Urinary bladder (tissue), 4 donors: ENCODE data around the gene ZP3. TPM values are rescaled to one million over a fixed set of nuclear protein-coding genes. Genes with fewer than 3 reads are reported as not detected.
"Not testable (repeated sequence)": the region's sequence is repeated elsewhere in the genome, so short reads cannot be mapped to it uniquely, and the experiment has no call there.

Experiments used
- DNase-seq: peaks from one replicate; pipeline ENCODE4 v3.0.0-alpha.2; 2015; ENCODE audit errors: extremely low spot score
- H3K27ac ChIP-seq: one replicate; pipeline ENCODE4 v1.5.1; 2013; ENCODE audit warnings: low read depth, mild to moderate bottlenecking, moderate library complexity
- H3K36me3 ChIP-seq: one replicate; pipeline ENCODE4 v1.6.1; 2013; ENCODE audit warnings: mild to moderate bottlenecking, moderate library complexity; ENCODE audit not compliant: insufficient read depth
- H3K4me1 ChIP-seq: one replicate; pipeline ENCODE4 v1.6.1; 2013; ENCODE audit warnings: mild to moderate bottlenecking, moderate library complexity; ENCODE audit not compliant: insufficient read depth
- H3K4me3 ChIP-seq: one replicate; pipeline ENCODE4 v1.5.1; 2013; ENCODE audit warnings: low read depth, low read length
- WGBS: extraction: QIAGEN DNeasy Blood & Tissue Kit; methylation state at CpG from one replicate; pipeline ENCODE4 v1.1.7; 2013; 5-methylcytosine and 5-hydroxymethylcytosine counted together
- polyA plus RNA-seq: library from polyadenylated mRNA; stranded (reverse); fragments of 200-250 nt; gene quantifications from one replicate; pipeline ENCODE4 v1.2.3, GENCODE V29; 2013
- total RNA-seq: library from RNA; depleted of rRNA; stranded (reverse); fragments of >200 nt; gene quantifications from one replicate; pipeline ENCODE4 v1.2.3, GENCODE V29; 2014
- donor health status: healthy with polysubstance abuse.
- donor health status: healthy.

The ZP3 gene
- total and polyA plus RNA-seq, 2 donors, result 0.42 to 1.1 TPM

GRCh38 chr7:76417654-76418310 is 7.0 kb upstream of the ZP3 start:
- H3K4me1 ChIP-seq, H3K4me3 ChIP-seq, H3K36me3 ChIP-seq, DNase-seq, H3K27ac ChIP-seq: not testable (repeated sequence)
- WGBS, result 95% methylated on average over 10 of the region's 10 CpGs

GRCh38 chr7:76421097-76421496 is 3.7 kb upstream of the ZP3 start:
- not testable (repeated sequence) for H3K4me1 ChIP-seq, DNase-seq, H3K4me3 ChIP-seq, H3K36me3 ChIP-seq, H3K27ac ChIP-seq
- 85% methylated on average over 6 of the region's 6 CpGs for WGBS

- no peak for DNase-seq
- H3K4me1 ChIP-seq, result no peaks in the 10 kb centered on the region
- H3K4me3 ChIP-seq, result no peak overlapping the region
- H3K36me3 ChIP-seq, result no peaks in the 10 kb centered on the region
- 43% methylated on average over 15 of the region's 15 CpGs for WGBS
- H3K27ac ChIP-seq, result no peak overlapping the region
Measured at GRCh38 chr7:76423666-76424412, 911 bp upstream of the ZP3 start.

GRCh38 chr7:76425156-76425555 is 406 bp downstream of the ZP3 start:
- 96% methylated on average over 9 of the region's 9 CpGs for WGBS
- DNase-seq, result no peak
- Histone ChIP-seq H3K4me3 (no peak overlapping the region), H3K27ac (no peak overlapping the region), H3K4me1 (no peaks in the 10 kb centered on the region), H3K36me3 (no peaks in the 10 kb centered on the region)

- not testable (repeated sequence) for H3K36me3 ChIP-seq, DNase-seq, H3K4me1 ChIP-seq, H3K4me3 ChIP-seq, H3K27ac ChIP-seq
- 88% methylated on average over 4 of the region's 4 CpGs for WGBS
Measured at GRCh38 chr7:76425558-76425957, 808 bp downstream of the ZP3 start.

- 93% methylated on average over 4 of the region's 4 CpGs for WGBS
- Histone ChIP-seq H3K27ac (no peak overlapping the region), H3K36me3 (no peaks in the 10 kb centered on the region), H3K4me3 (no peak overlapping the region), H3K4me1 (no peaks in the 10 kb centered on the region)
- DNase-seq, result no peak
Measured at GRCh38 chr7:76426246-76426645, 1.5 kb downstream of the ZP3 start.

- no peak overlapping the region for H3K4me3 ChIP-seq
- no peak overlapping the region for H3K27ac ChIP-seq
- no peaks in the 10 kb centered on the region for H3K4me1 ChIP-seq
- WGBS, result 86% methylated on average over 5 of the region's 5 CpGs
- DNase-seq, result no peak
- H3K36me3 ChIP-seq, result no peaks in the 10 kb centered on the region
Measured at GRCh38 chr7:76427635-76428034, 2.9 kb downstream of the ZP3 start.

- Histone ChIP-seq H3K4me1 (no peaks in the 10 kb centered on the region), H3K36me3 (no peaks in the 10 kb centered on the region), H3K27ac (no peak overlapping the region), H3K4me3 (no peak overlapping the region)
- no peak for DNase-seq
- 85% methylated on average over 13 of the region's 13 CpGs for WGBS
Measured at GRCh38 chr7:76428149-76428823, 3.5 kb downstream of the ZP3 start.

GRCh38 chr7:76428868-76429805 is 4.4 kb downstream of the ZP3 start:
- DNase-seq, result no peak
- 81% methylated on average over 18 of the region's 18 CpGs for WGBS
- H3K4me1 ChIP-seq, result no peaks in the 10 kb centered on the region
- no peaks in the 10 kb centered on the region for H3K36me3 ChIP-seq
- no peak overlapping the region for H3K27ac ChIP-seq
- H3K4me3 ChIP-seq, result no peak overlapping the region

GRCh38 chr7:76430211-76430610 is 5.5 kb downstream of the ZP3 start:
- no peak for DNase-seq
- no peak overlapping the region for H3K4me3 ChIP-seq
- H3K4me1 ChIP-seq, result no peaks in the 10 kb centered on the region
- H3K36me3 ChIP-seq, result no peaks in the 10 kb centered on the region
- 94% methylated on average over 9 of the region's 9 CpGs for WGBS
- H3K27ac ChIP-seq, result no peak overlapping the region

- WGBS, result 96% methylated on average over 3 of the region's 3 CpGs
- Histone ChIP-seq H3K4me1 (no peaks in the 10 kb centered on the region), H3K36me3 (no peaks in the 10 kb centered on the region), H3K27ac (no peak overlapping the region), H3K4me3 (no peak overlapping the region)
- DNase-seq, result no peak
Measured at GRCh38 chr7:76430836-76431235, 6.1 kb downstream of the ZP3 start.

GRCh38 chr7:76437873-76438272 is 13.1 kb downstream of the ZP3 start:
- H3K36me3 ChIP-seq, H3K4me3 ChIP-seq, H3K4me1 ChIP-seq, H3K27ac ChIP-seq, DNase-seq: not testable (repeated sequence)
- 14% methylated on average over 2 of the region's 2 CpGs for WGBS

- not testable (repeated sequence) for H3K27ac ChIP-seq, H3K4me3 ChIP-seq, H3K36me3 ChIP-seq, DNase-seq, H3K4me1 ChIP-seq
- WGBS, result 86% methylated on average over 4 of the region's 7 CpGs
Measured at GRCh38 chr7:76439120-76439888, 14.6 kb downstream of the ZP3 start.
